Stimulated activated CD8-positive, alpha-beta memory T cell treated with anti-CD3 and anti-CD28 coated beads, Interleukin-15, amount 100 ng/mL, for 1 hour (primary cell): ENCODE measurements around the gene CEP112.
"Not testable (repeated sequence)": the region's sequence is repeated elsewhere in the genome, so short reads cannot be mapped to it uniquely, and the experiment has no call there.

Source experiments
- DNase-seq: peaks from one replicate; pipeline ENCODE4 v3.0.0-alpha.2; 2020; ENCODE audit warnings: low read depth

CEP112 gene

GRCh38 chr17:65823713-65824112 is 368.2 kb downstream of the CEP112 start:
- no peak for DNase-seq

- DNase-seq, result no peak
These were observed 371.1 kb downstream of the CEP112 start for GRCh38 chr17:65820811-65821210.

GRCh38 chr17:65820306-65820705 is 371.6 kb downstream of the CEP112 start:
- no peak for DNase-seq

- no peak for DNase-seq
These were observed 372.1 kb downstream of the CEP112 start for GRCh38 chr17:65819810-65820209.

GRCh38 chr17:65817951-65818350 is 374.0 kb downstream of the CEP112 start:
- DNase-seq, result no peak

GRCh38 chr17:65814418-65814817 is 377.5 kb downstream of the CEP112 start:
- DNase-seq, result no peak

GRCh38 chr17:65813306-65813705 is 378.6 kb downstream of the CEP112 start:
- no peak for DNase-seq

- DNase-seq, result no peak
These were observed 380.9 kb downstream of the CEP112 start for GRCh38 chr17:65811043-65811442.

- DNase-seq, result no peak
These were observed 382.6 kb downstream of the CEP112 start for GRCh38 chr17:65809366-65809765.

- not testable (repeated sequence) for DNase-seq
These were observed 383.4 kb downstream of the CEP112 start for GRCh38 chr17:65808566-65808965.

GRCh38 chr17:65807361-65807760 is 384.6 kb downstream of the CEP112 start:
- DNase-seq, result no peak

GRCh38 chr17:65801513-65801912 is 390.4 kb downstream of the CEP112 start:
- no peak for DNase-seq

- no peak for DNase-seq
These were observed 391.3 kb downstream of the CEP112 start for GRCh38 chr17:65800655-65801054.

GRCh38 chr17:65799869-65800268 is 392.1 kb downstream of the CEP112 start:
- DNase-seq, result no peak

- no peak for DNase-seq
These were observed 392.5 kb downstream of the CEP112 start for GRCh38 chr17:65799454-65799853.

- DNase-seq, result no peak
These were observed 394.1 kb downstream of the CEP112 start for GRCh38 chr17:65797809-65798208.

- DNase-seq, result no peak
These were observed 394.8 kb downstream of the CEP112 start for GRCh38 chr17:65797101-65797500.

- no peak for DNase-seq
These were observed 397.4 kb downstream of the CEP112 start for GRCh38 chr17:65794572-65794971.

GRCh38 chr17:65790241-65790640 is 401.7 kb downstream of the CEP112 start:
- no peak for DNase-seq

GRCh38 chr17:65787503-65787902 is 404.4 kb downstream of the CEP112 start:
- DNase-seq, result no peak

GRCh38 chr17:65786479-65786878 is 405.5 kb downstream of the CEP112 start:
- no peak for DNase-seq

GRCh38 chr17:65785109-65785508 is 406.8 kb downstream of the CEP112 start:
- no peak for DNase-seq

- DNase-seq, result no peak
These were observed 408.0 kb downstream of the CEP112 start for GRCh38 chr17:65783845-65784334.

GRCh38 chr17:65782104-65782706 is 409.7 kb downstream of the CEP112 start:
- DNase-seq, result not testable (repeated sequence)
